ENCODE measurements around the gene ZNF296. TPM values are rescaled to one million over a fixed set of nuclear protein-coding genes. Genes with fewer than 3 reads are reported as not detected.
A peak's percentile ranks its signal among the peaks of the same experiment; 100 is the strongest.

Gene ZNF296
- total RNA-seq = 1 to 10 TPM in 3 of 4 donors, not detected in 1; 2.1 to 5.5 (median 5.4) TPM

DNA sequence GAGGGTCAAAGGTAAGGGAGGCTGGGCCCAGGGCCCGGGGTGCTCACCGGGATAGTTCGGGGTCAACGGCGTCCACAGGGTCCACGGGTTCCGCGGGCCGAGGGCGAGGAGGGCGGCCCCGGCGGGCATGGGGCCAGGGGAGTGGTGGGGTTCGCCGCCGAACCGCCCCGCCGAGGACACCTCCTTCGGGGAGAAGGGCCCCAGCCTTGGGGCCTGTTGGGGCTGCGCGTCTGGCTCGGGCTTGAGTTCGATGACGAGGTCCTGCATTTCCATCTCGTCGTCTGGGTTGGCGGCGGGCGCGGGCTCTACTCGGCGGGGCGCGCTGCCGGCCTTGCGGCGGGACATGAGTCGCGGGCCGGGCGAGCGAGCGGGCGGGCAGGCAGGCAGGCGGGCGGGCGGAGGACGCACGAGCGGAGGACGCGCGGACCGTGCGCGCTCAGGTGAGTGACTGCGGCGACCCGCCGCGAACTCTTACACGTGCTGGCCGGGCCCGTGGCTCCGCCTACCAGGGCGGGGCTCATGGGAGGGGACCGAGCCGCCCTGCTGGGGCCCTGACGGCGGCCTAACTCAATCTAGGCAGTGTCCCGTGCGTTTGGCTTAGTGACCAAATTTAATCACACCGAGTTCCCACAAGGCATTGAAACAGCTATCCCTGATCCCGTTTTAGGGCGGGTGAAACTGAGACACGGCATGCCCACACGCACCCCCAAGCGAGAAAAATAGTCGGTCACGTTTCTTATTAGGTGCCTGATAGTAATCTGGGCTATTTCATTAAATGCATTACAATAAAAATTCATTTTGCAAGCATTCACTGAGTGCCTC lies at the start of gene ZNF296:
ZNF296 (minus strand) TSS at position 450 of the 822 bp plus-strand sequence; CDS start at position 345, 105 bp downstream.
- no peaks in the 10 kb centered on the region for H3K9me3 ChIP-seq
- peak; percentile 80 to 81 for TF ChIP-seq POLR2A (IDR thresholded peaks at IDR 0.05)
- TF ChIP-seq, protein P1, sequence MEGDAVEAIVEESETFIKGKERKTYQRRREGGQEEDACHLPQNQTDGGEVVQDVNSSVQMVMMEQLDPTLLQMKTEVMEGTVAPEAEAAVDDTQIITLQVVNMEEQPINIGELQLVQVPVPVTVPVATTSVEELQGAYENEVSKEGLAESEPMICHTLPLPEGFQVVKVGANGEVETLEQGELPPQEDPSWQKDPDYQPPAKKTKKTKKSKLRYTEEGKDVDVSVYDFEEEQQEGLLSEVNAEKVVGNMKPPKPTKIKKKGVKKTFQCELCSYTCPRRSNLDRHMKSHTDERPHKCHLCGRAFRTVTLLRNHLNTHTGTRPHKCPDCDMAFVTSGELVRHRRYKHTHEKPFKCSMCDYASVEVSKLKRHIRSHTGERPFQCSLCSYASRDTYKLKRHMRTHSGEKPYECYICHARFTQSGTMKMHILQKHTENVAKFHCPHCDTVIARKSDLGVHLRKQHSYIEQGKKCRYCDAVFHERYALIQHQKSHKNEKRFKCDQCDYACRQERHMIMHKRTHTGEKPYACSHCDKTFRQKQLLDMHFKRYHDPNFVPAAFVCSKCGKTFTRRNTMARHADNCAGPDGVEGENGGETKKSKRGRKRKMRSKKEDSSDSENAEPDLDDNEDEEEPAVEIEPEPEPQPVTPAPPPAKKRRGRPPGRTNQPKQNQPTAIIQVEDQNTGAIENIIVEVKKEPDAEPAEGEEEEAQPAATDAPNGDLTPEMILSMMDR (IDR thresholded peaks at IDR 0.05) = peak in 1 of 6 experiments; percentile 13
- peaks cover 0 to 13% (median 0%) of the 10 kb centered on the region in 3 donors for H3K36me3 ChIP-seq
- H3K4me3 ChIP-seq = peak within 1 kb of the TSS; percentile 60 to 84 (median 78)
- H3K27me3 ChIP-seq = no peaks in the 10 kb centered on the region
- H3K27ac ChIP-seq = peak within 1 kb of the TSS; percentile 84 to 95 (median 90)
- peak; percentile 91 to 95 (median 92) for DNase-seq
- H3K4me1 ChIP-seq = peaks cover 0 to 47% (median 17%) of the 10 kb centered on the region in 4 donors

DNA sequence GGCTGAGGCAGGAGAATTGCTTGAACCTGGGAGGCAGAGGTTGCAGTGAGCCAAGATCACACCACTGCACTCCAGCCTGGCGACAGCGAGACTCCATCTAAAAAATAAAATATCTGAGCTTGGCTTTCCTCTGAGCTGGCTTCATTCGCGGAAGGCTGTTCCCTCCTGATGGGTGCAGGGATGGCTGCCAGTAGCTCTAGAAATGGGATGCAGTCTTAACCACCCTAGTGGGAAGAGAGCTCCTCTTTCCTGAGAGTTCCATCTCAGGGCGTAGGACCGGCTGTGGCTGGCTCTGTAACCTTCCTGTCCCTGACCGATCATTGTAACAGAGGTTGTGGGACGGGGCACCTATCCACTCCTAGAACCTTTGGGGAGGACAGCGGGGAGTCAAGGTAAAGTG lies 49.1 kb upstream of the ZNF296 start:
- Histone ChIP-seq H3K27me3 (no peaks in the 10 kb centered on the region), H3K27ac (no peak overlapping the region), H3K9me3 (no peaks in the 10 kb centered on the region), H3K36me3 (no peaks in the 10 kb centered on the region), H3K4me3 (no peak overlapping the region), H3K4me1 (peaks cover 0 to 20% (median 3%) of the 10 kb centered on the region in 4 donors)
- no peak for TF ChIP-seq POLR2A (IDR thresholded peaks at IDR 0.05)
- TF ChIP-seq, protein P1 (IDR thresholded peaks at IDR 0.05) = no peak
- DNase-seq = no peak

DNA sequence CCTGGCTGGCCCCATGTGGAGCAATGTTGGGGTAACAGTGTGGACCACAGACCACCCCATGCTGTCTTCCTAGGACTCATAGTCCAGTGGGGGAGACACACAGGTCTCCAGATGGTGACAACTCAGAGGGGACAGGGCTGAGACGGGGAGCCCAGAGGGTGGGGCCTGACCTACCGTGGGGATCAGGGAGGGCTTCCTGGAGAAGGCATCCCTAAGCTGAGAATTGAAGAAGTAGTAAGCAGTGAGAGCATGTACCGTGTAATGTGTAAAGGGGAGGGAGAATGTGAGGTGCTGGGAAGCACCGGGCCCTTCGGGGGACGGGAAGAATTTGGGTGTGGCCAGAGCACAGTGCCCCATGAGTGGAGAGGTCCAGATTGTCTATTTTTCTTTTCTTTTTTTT lies 47.7 kb upstream of the ZNF296 start:
- Histone ChIP-seq H3K9me3 (no peaks in the 10 kb centered on the region), H3K36me3 (no peaks in the 10 kb centered on the region), H3K27me3 (no peaks in the 10 kb centered on the region), H3K27ac (no peak overlapping the region), H3K4me3 (no peak overlapping the region), H3K4me1 (peaks cover 0 to 27% (median 6%) of the 10 kb centered on the region in 4 donors)
- DNase-seq = no peak
- TF ChIP-seq, protein P1 (IDR thresholded peaks at IDR 0.05) = no peak
- no peak for TF ChIP-seq POLR2A (IDR thresholded peaks at IDR 0.05)

DNA sequence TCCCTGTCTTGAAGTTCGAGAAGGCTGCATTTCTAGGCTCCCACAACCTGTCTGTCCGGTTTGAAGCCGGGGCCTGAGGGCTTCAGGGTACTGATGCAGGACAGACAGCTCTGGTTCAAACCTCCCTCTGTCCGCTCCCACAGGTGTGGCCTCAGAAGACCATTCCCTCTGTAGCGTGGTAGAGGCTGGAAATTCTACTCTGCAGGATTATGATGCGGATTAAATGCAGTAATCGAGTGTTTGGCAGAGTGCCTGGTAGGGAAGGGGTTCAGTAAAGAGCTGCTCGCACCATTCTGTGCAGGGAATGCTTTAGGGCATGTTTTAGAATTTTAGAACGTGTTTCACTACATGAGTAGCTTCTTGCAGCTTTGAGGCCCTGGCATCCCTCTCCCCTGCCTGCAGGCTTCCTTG lies 47.2 kb upstream of the ZNF296 start:
- TF ChIP-seq, protein P1 (IDR thresholded peaks at IDR 0.05) = no peak
- Histone ChIP-seq H3K36me3 (no peaks in the 10 kb centered on the region), H3K4me3 (no peak overlapping the region), H3K4me1 (peaks cover 0 to 32% (median 9%) of the 10 kb centered on the region in 4 donors), H3K27me3 (no peaks in the 10 kb centered on the region), H3K27ac (no peak overlapping the region), H3K9me3 (no peaks in the 10 kb centered on the region)
- DNase-seq = no peak

DNA sequence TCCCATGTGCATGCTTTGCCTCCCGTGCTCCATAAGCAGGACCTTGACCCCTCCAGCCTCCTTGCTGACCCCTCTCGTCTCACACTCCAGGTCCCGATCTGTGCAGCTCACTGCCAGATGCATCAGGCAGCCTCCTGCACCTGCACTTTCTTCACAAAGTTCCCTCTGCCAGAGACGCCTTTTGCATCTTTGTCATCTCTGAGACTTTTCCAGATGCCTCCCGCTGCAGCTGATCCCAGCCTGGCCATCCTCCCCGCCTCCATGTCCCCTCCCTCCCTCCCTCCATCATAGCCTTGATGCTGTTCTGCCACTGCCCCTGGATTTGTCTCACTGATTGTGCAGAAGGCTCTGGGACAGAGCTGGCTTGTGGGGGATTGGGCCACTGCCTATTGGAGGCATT lies 46.6 kb upstream of the ZNF296 start:
- H3K9me3 ChIP-seq = no peaks in the 10 kb centered on the region
- H3K4me3 ChIP-seq = no peak overlapping the region
- H3K4me1 ChIP-seq = peaks cover 0 to 38% (median 12%) of the 10 kb centered on the region in 4 donors
- no peak for TF ChIP-seq POLR2A (IDR thresholded peaks at IDR 0.05)
- TF ChIP-seq, protein P1 (IDR thresholded peaks at IDR 0.05) = no peak
- no peaks in the 10 kb centered on the region for H3K36me3 ChIP-seq
- no peaks in the 10 kb centered on the region for H3K27me3 ChIP-seq
- H3K27ac ChIP-seq = no peak overlapping the region
- no peak for DNase-seq
